WERI-Rb-1 (cell line): ENCODE data around the gene PLCG1.

ENCODE experiments used
- DNase-seq: peaks from one replicate; pipeline ENCODE4 v3.0.0-alpha.2; 2020
- H3K27ac ChIP-seq: fragments of 250-450 bp; sonication (Bioruptor Pico); 2 replicates; pipeline ENCODE4 v1.5.1; 2020; ENCODE audit warnings: mild to moderate bottlenecking, moderate library complexity
- H3K27me3 ChIP-seq: fragments of 250-450 bp; sonication (Bioruptor Pico); 2 replicates; pipeline ENCODE4 v1.5.1; 2021; ENCODE audit warnings: mild to moderate bottlenecking, low read depth, moderate library complexity; ENCODE audit not compliant: insufficient read depth, severe bottlenecking
- H3K36me3 ChIP-seq: fragments of 250-450 bp; sonication (Bioruptor Pico); 2 replicates; pipeline ENCODE4 v1.5.1; 2020; ENCODE audit warnings: mild to moderate bottlenecking, moderate library complexity
- H3K4me3 ChIP-seq: 2 replicates; pipeline ENCODE4 v1.5.1; 2011; ENCODE audit warnings: low read depth, mild to moderate bottlenecking, control low read depth, low read length
- H3K9me3 ChIP-seq: fragments of 250-450 bp; sonication (Bioruptor Pico); 2 replicates; pipeline ENCODE4 v1.5.1; 2021; ENCODE audit warnings: mild to moderate bottlenecking, moderate library complexity; ENCODE audit not compliant: severe bottlenecking
- CTCF ChIP-seq: IDR thresholded peaks from 2 replicates; pipeline ENCODE4 v1.5.1; 2011; ENCODE audit warnings: low read depth, mild to moderate bottlenecking, control low read depth, inconsistent platforms, low read length

The PLCG1 gene

GRCh38 chr20:41159547-41159946 lies 22.2 kb downstream of the PLCG1 start:
- H3K36me3 ChIP-seq, result peaks cover 57% of the 10 kb centered on the region
- TF ChIP-seq CTCF, result no peak
- H3K9me3 ChIP-seq, result no peaks in the 10 kb centered on the region
- H3K27ac ChIP-seq, result no peak overlapping the region
- DNase-seq, result no peak
- H3K27me3 ChIP-seq, result no peaks in the 10 kb centered on the region
- H3K4me3 ChIP-seq, result no peak overlapping the region

- Histone ChIP-seq H3K4me3 (no peak overlapping the region), H3K27ac (no peak overlapping the region), H3K27me3 (no peaks in the 10 kb centered on the region), H3K9me3 (no peaks in the 10 kb centered on the region), H3K36me3 (peaks cover 65% of the 10 kb centered on the region)
- no peak for TF ChIP-seq CTCF
- DNase-seq, result no peak
Measured at GRCh38 chr20:41160686-41161085, 23.3 kb downstream of the PLCG1 start.

GRCh38 chr20:41161886-41162285 lies 24.5 kb downstream of the PLCG1 start:
- peaks cover 77% of the 10 kb centered on the region for H3K36me3 ChIP-seq
- H3K27ac ChIP-seq, result no peak overlapping the region
- no peaks in the 10 kb centered on the region for H3K27me3 ChIP-seq
- no peak for DNase-seq
- H3K9me3 ChIP-seq, result no peaks in the 10 kb centered on the region
- TF ChIP-seq CTCF, result no peak
- no peak overlapping the region for H3K4me3 ChIP-seq

- no peak for TF ChIP-seq CTCF
- Histone ChIP-seq H3K9me3 (no peaks in the 10 kb centered on the region), H3K36me3 (peaks cover 81% of the 10 kb centered on the region), H3K27ac (no peak overlapping the region), H3K4me3 (no peak overlapping the region), H3K27me3 (no peaks in the 10 kb centered on the region)
- no peak for DNase-seq
Measured at GRCh38 chr20:41162396-41162795, 25.1 kb downstream of the PLCG1 start.

GRCh38 chr20:41163821-41164220 lies 26.5 kb downstream of the PLCG1 start:
- no peak overlapping the region for H3K27ac ChIP-seq
- no peak for DNase-seq

More at GRCh38 chr20:41163821-41164220, 26.5 kb downstream of the PLCG1 start:
- no peaks in the 10 kb centered on the region for H3K9me3 ChIP-seq
- H3K27me3 ChIP-seq, result no peaks in the 10 kb centered on the region
- no peak for TF ChIP-seq CTCF
- H3K36me3 ChIP-seq, result peaks cover 89% of the 10 kb centered on the region
- H3K4me3 ChIP-seq, result no peak overlapping the region
